HepG2 (cell line): ENCODE measurements around the gene NME7. TPM values are rescaled to one million over a fixed set of nuclear protein-coding genes. Genes with fewer than 3 reads are reported as not detected.

Experiments
- ATAC-seq: fragments of 200-7000 bp; cut with Tn5 transposase; 3 replicates; pipeline ENCODE4 v1.9.1; 2020; ENCODE audit warnings: mild to moderate bottlenecking, moderate library complexity
- BruUV-seq: library from RNA; stranded (reverse); fragments of 400-500 nt; replicated peaks from 2 replicates; lab custom pipeline; 2021; lab: Mats Ljungman, UMichigan
- CTCF ChIA-PET: fragments of 300-600 bp; formaldehyde crosslinking; extraction: SDS; loops from one replicate; lab custom pipeline; 2021; ENCODE audit warnings: low total read pairs, inconsistent platforms, low intra/inter-chr PET ratio; lab: Yijun Ruan, JAX
- POLR2A ChIA-PET: fragments of 350-600 bp; sonication (Branson Sonifier 250); formaldehyde crosslinking; loops from one replicate; lab custom pipeline; 2020; ENCODE audit warnings: antibody characterized with exemption, inconsistent platforms; lab: Yijun Ruan, JAX
- DNase-seq: peaks from one replicate; pipeline ENCODE4 v3.0.0-alpha.2; 2015; ENCODE audit warnings: low spot score
- FAIRE-seq: peaks from 3 replicates; lab custom pipeline; 2011; peaks lifted over from hg19 to GRCh38; lab: Jason Lieb, UNC
- H2AFZ ChIP-seq: one replicate; pipeline ENCODE4 v1.6.1; 2011; ENCODE audit warnings: low read length, inconsistent platforms
- H3K27ac ChIP-seq: fragments of 300-600 bp; 3 replicates; pipeline ENCODE4 v1.8.0; 2011; ENCODE audit warnings: mixed run types, mild to moderate bottlenecking, mixed read lengths, low read length, inconsistent platforms; ENCODE audit not compliant: insufficient read depth; ENCODE audit errors: extremely low read length
- H3K27me3 ChIP-seq, 2 experiments: fragments of 200-600 bp in 1 of 2; 2 replicates in 1 of 2; 3 replicates in 1 of 2; pipeline versions ENCODE4 v1.6.0 to v1.8.0; 2011; ENCODE audit warnings: low read length in 2 of 2, mild to moderate bottlenecking in 2 of 2, moderate library complexity in 2 of 2, inconsistent platforms in 1 of 2; ENCODE audit not compliant: insufficient read depth in 2 of 2, control insufficient read depth in 1 of 2
- H3K36me3 ChIP-seq, 2 experiments: fragments of 200-600 bp in 1 of 2; replicated peaks in 1 of 2; 2 replicates in 1 of 2; 3 replicates in 1 of 2; pipeline versions ENCODE4 v1.5.1 to v1.8.0; 2011; ENCODE audit warnings: low read length in 2 of 2, inconsistent platforms in 1 of 2; ENCODE audit not compliant: insufficient read depth in 2 of 2, control insufficient read depth in 1 of 2
- H3K4me1 ChIP-seq: 2 replicates; pipeline ENCODE4 v1.5.1; 2012; ENCODE audit warnings: low read length, inconsistent platforms; ENCODE audit not compliant: insufficient read depth
- H3K4me2 ChIP-seq: 2 replicates; pipeline ENCODE4 v1.6.0; 2011; ENCODE audit warnings: low read depth, low read length, inconsistent platforms
- H3K4me3 ChIP-seq, 3 experiments: fragments of 200-600 bp in 1 of 3; sonication (generic), shearing (Covaris generic) in 1 of 3; replicated peaks in 1 of 3; 2 replicates each; pipeline ENCODE4 v1.5.1; 2011 to 2016; ENCODE audit warnings: low read length in 3 of 3, inconsistent platforms in 2 of 3, low read depth in 2 of 3, mild to moderate bottlenecking in 2 of 3, control low read depth in 1 of 3, mixed read lengths in 1 of 3; ENCODE audit not compliant: insufficient read depth in 1 of 3
- H3K79me2 ChIP-seq: one replicate; pipeline ENCODE4 v1.6.1; 2011; ENCODE audit warnings: low read length, inconsistent platforms; ENCODE audit not compliant: insufficient read depth
- H3K9ac ChIP-seq: 2 replicates; pipeline ENCODE4 v1.6.0; 2011; ENCODE audit warnings: mild to moderate bottlenecking, low read depth, low read length, inconsistent platforms; ENCODE audit not compliant: insufficient read depth
- H3K9me3 ChIP-seq: 2 replicates; pipeline ENCODE4 v1.5.1; 2012; ENCODE audit warnings: mild to moderate bottlenecking, low read length
- H4K20me1 ChIP-seq: 2 replicates; pipeline ENCODE4 v1.6.0; 2011; ENCODE audit warnings: inconsistent platforms, mild to moderate bottlenecking, low read length, moderate library complexity; ENCODE audit not compliant: insufficient read depth
- CEBPZ ChIP-seq: IDR thresholded peaks from 2 replicates; pipeline ENCODE4 v1.6.1; 2012; ENCODE audit warnings: low read length, improper control_type of control experiment
- MXD1 ChIP-seq: sonication (generic); formaldehyde crosslinking; IDR thresholded peaks from 2 replicates; pipeline ENCODE4 v1.4.0; 2020; ENCODE audit warnings: mild to moderate bottlenecking, missing genetic modification reagents
- NCOA2 ChIP-seq: sonication (generic); formaldehyde crosslinking; IDR thresholded peaks from 2 replicates; pipeline ENCODE4 v1.8.0; 2022; ENCODE audit warnings: inconsistent platforms
- NR2F1 ChIP-seq, 2 experiments: fragments of 450-650 bp in 1 of 2; formaldehyde crosslinking in 1 of 2; IDR thresholded peaks; 2 replicates each; pipeline versions ENCODE4 v1.5.0 to v1.6.1; 2016 to 2020; ENCODE audit warnings: mild to moderate bottlenecking in 1 of 2, missing compliant biosample characterization in 1 of 2, missing genetic modification reagents in 1 of 2, moderate library complexity in 1 of 2
- PBX3 ChIP-seq: sonication (generic); formaldehyde crosslinking; IDR thresholded peaks from 2 replicates; pipeline ENCODE4 v1.8.1; 2023; ENCODE audit warnings: missing genetic modification reagents, inconsistent platforms, borderline replicate concordance
- RBM39 ChIP-seq: fragments of 200-400 bp; formaldehyde crosslinking; IDR thresholded peaks from one replicate; pipeline ENCODE4 v1.6.1; 2018; ENCODE audit warnings: antibody characterized with exemption, mild to moderate bottlenecking, low read depth, low read length; ENCODE audit not compliant: poor library complexity, severe bottlenecking
- SETDB1 ChIP-seq: sonication (generic); formaldehyde crosslinking; IDR thresholded peaks from 2 replicates; pipeline ENCODE4 v1.5.1; 2020; ENCODE audit warnings: missing genetic modification reagents, mild to moderate bottlenecking, borderline replicate concordance
- TEAD2 ChIP-seq: sonication (generic); formaldehyde crosslinking; IDR thresholded peaks from 2 replicates; pipeline ENCODE4 v1.9.0; 2021; ENCODE audit warnings: missing genetic modification reagents
- YEATS2 ChIP-seq: sonication (generic); formaldehyde crosslinking; IDR thresholded peaks from 2 replicates; pipeline ENCODE4 v1.4.0; 2020; ENCODE audit warnings: missing genetic modification reagents, borderline replicate concordance
- ZFX ChIP-seq: sonication (generic); formaldehyde crosslinking; IDR thresholded peaks from 2 replicates; pipeline ENCODE4 v1.4.0; 2020; ENCODE audit warnings: mild to moderate bottlenecking, low read depth, missing genetic modification reagents, moderate library complexity
- ZNF207 ChIP-seq: fragments of 450-650 bp; IDR thresholded peaks from 2 replicates; pipeline ENCODE4 v1.6.1; 2016; ENCODE audit warnings: antibody characterized with exemption, borderline replicate concordance
- ZNF296 ChIP-seq: sonication (generic); formaldehyde crosslinking; conservative IDR thresholded peaks from 2 replicates; pipeline ENCODE4 v1.5.0; 2020; ENCODE audit warnings: mild to moderate bottlenecking, missing genetic modification reagents
- ZNF333 ChIP-seq: sonication (generic); formaldehyde crosslinking; IDR thresholded peaks from 2 replicates; pipeline ENCODE4 v1.4.0; 2020; ENCODE audit warnings: mild to moderate bottlenecking, missing genetic modification reagents, borderline replicate concordance
- ZNF501 ChIP-seq: sonication (generic); formaldehyde crosslinking; IDR thresholded peaks from 2 replicates; pipeline ENCODE4 v1.5.1; 2020; ENCODE audit warnings: mild to moderate bottlenecking, moderate library complexity, missing genetic modification reagents
- ZNF589 ChIP-seq: sonication (generic); formaldehyde crosslinking; conservative IDR thresholded peaks from 2 replicates; pipeline ENCODE4 v1.8.0; 2022; ENCODE audit warnings: mild to moderate bottlenecking, moderate library complexity, missing genetic modification reagents
- ZNF674 ChIP-seq: sonication (generic); formaldehyde crosslinking; IDR thresholded peaks from 2 replicates; pipeline ENCODE4 v1.5.0; 2020; ENCODE audit warnings: low read depth, mild to moderate bottlenecking, missing genetic modification reagents
- ZNF713 ChIP-seq: sonication (generic); formaldehyde crosslinking; IDR thresholded peaks from 2 replicates; pipeline ENCODE4 v1.4.0; 2020; ENCODE audit warnings: mild to moderate bottlenecking, missing genetic modification reagents
- ZNF839 ChIP-seq: sonication (generic); formaldehyde crosslinking; IDR thresholded peaks from 2 replicates; pipeline ENCODE4 v1.4.0; 2020; ENCODE audit warnings: missing genetic modification reagents, mild to moderate bottlenecking, borderline replicate concordance
- WGBS: methylation state at CpG from one replicate; pipeline ENCODE4 v1.1.6; 2017; ENCODE audit warnings: low lambda C conversion rate; 5-methylcytosine and 5-hydroxymethylcytosine counted together
- in situ Hi-C: cut with HindIII; loops from 2 replicates; pipeline ENCODE4 v1.10.0; 2017; ENCODE audit warnings: low pct_unique_long_range_greater_than_20kb; ENCODE audit not compliant: extremely low pct_ligation_motif_present
- intact Hi-C: fragments of 100-400 bp; cut with micrococcal nuclease; formaldehyde crosslinking; loops from one replicate; pipeline ENCODE4 v1.10.0; 2022; ENCODE audit not compliant: unreplicated experiment
- polyA plus RNA-seq, 8 experiments: library from polyadenylated mRNA; depleted of rRNA in 3 of 8; stranded (reverse) in 7 of 8; unstranded in 1 of 8; fragments of >200 nt; fragmentation: Illumina TruSeq in 4 of 8; extraction: Trizol in 4 of 8; gene quantifications; 2 replicates each; pipeline versions ENCODE4 v1.2.1 to v1.2.3, GENCODE V29; 2011 to 2016; ENCODE audit warnings: low read depth in 4 of 8, missing spikeins in 1 of 8, mixed read lengths in 1 of 8; ENCODE audit not compliant: insufficient read depth in 1 of 8
- total RNA-seq, 5 experiments: library from RNA; depleted of rRNA; stranded (reverse); fragments of >200 nt; fragmentation: Illumina TruSeq; extraction: Trizol; gene quantifications; 2 replicates each; pipeline ENCODE4 v1.2.3, GENCODE V29; 2016; ENCODE audit warnings: low read depth in 1 of 5

NME7 gene
- total and polyA plus RNA-seq, 2 of the 13 experiments (the other 11 are each of a cell fraction or from before 2014, with no cell fraction given), result 9.4 to 22.5 TPM

- DNase-seq, result no peak
- no peaks in the 10 kb centered on the region for H4K20me1 ChIP-seq
- peaks cover 11 to 34% of the 10 kb centered on the region in 2 experiments for H3K36me3 ChIP-seq
- H3K79me2 ChIP-seq, result no peaks in the 10 kb centered on the region
- intact Hi-C loops (no loop called here), in situ Hi-C loops (no loop called here)
- no peak overlapping the region for H2AFZ ChIP-seq
- no peak overlapping the region for H3K9ac ChIP-seq
- no peak overlapping the region for H3K4me3 ChIP-seq
- ChIA-PET CTCF (no interaction called here), POLR2A (no interaction called here)
- FAIRE-seq, result no peak
- WGBS, result 90% methylated on average over 2 of the region's 2 CpGs
- no peaks in the 10 kb centered on the region for H3K27me3 ChIP-seq
- no peak overlapping the region for H3K4me2 ChIP-seq
- peaks cover 4% of the 10 kb centered on the region for H3K4me1 ChIP-seq
- ATAC-seq, result peak; percentile 12; the same call in 2 of the 3 replicates
- no peaks in the 10 kb centered on the region for H3K9me3 ChIP-seq
- no TSS peak for BruUV-seq
- no peak overlapping the region for H3K27ac ChIP-seq
- TF ChIP-seq ZNF333 (CRISPR knock-in tag), result no peak
- no peak for TF ChIP-seq CEBPZ
- TF ChIP-seq YEATS2, result no peak
- no peak for TF ChIP-seq NCOA2 (CRISPR knock-in tag)
- no peak for TF ChIP-seq ZNF713 (CRISPR knock-in tag)
- no peak for TF ChIP-seq ZNF207
- TF ChIP-seq ZNF501 (CRISPR knock-in tag), result no peak
- TF ChIP-seq TEAD2 (CRISPR knock-in tag), result no peak
- TF ChIP-seq NR2F1 (CRISPR knock-in tag; IDR thresholded peaks at IDR 0.05), result peak in 1 of 2 experiments; percentile 23; a peak in 1 of 4 replicates
- TF ChIP-seq PBX3, result no peak
- TF ChIP-seq ZNF296 (CRISPR knock-in tag), result no peak
- TF ChIP-seq ZNF589 (CRISPR knock-in tag), result no peak
- no peak for TF ChIP-seq ZNF674 (CRISPR knock-in tag)
- TF ChIP-seq ZFX, result no peak
- no peak for TF ChIP-seq ZNF839
- TF ChIP-seq SETDB1 (CRISPR knock-in tag), result no peak
- no peak for TF ChIP-seq MXD1 (CRISPR knock-in tag)
- TF ChIP-seq RBM39, result no peak
These were observed 233.6 kb downstream of the NME7 start for GRCh38 chr1:169133801-169134502.
